HG02571 (cell line): ENCODE results near the gene SH3D19.

Experiments
- ATAC-seq: cut with Tn5 transposase; IDR thresholded peaks from one replicate; pipeline ENCODE4 v1.9.1; 2021; ENCODE audit warnings: mild to moderate bottlenecking, moderate library complexity; ENCODE audit not compliant: unreplicated experiment

SH3D19 gene

DNA sequence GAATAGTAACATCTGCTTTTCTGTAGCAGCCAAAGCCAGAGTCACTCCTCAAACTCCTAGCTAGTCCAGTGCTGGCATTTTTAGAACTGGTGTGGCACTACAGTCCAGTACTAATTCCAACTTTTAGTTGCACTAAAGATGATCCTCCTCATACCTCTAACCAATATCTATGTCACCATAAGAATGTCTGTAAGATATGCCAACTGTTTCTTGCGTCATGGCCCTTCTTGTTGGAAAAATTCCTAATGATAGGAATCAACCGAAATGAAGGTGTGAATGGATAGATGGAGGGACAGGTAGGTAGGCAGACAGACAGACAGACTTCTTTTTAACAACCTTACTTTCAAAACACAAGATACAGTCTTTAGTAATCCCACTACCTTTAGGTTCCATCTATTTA, 123.0 kb downstream of the SH3D19 start:
- ATAC-seq = no peak

- no peak for ATAC-seq
Observed at GRCh38 chr4:151199319-151200190, 125.8 kb downstream of the SH3D19 start.

- no peak for ATAC-seq
Observed at GRCh38 chr4:151198748-151199147, 126.7 kb downstream of the SH3D19 start.

GRCh38 chr4:151197247-151197646, 128.2 kb downstream of the SH3D19 start:
- ATAC-seq = no peak

DNA sequence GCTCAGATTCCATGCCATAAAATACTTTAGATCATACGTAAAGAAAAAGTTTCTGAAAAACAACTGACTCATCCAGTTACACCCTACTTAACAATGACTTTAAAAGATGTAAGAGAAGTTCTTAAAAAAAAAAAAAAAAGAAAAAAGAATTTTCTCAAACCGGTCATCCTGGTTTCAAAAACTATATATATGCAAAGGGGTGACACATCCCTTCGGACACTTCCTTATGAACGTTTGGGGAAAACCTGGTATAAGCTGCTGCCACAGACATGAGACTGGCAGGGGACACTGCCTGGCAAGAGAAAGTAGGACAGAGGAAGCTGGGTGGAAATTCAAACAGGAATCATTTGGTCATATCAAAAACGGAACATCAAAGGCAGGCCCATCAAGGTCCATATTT, 129.6 kb downstream of the SH3D19 start:
- no peak for ATAC-seq

GRCh38 chr4:151193414-151193813, 132.0 kb downstream of the SH3D19 start:
- no peak for ATAC-seq

DNA sequence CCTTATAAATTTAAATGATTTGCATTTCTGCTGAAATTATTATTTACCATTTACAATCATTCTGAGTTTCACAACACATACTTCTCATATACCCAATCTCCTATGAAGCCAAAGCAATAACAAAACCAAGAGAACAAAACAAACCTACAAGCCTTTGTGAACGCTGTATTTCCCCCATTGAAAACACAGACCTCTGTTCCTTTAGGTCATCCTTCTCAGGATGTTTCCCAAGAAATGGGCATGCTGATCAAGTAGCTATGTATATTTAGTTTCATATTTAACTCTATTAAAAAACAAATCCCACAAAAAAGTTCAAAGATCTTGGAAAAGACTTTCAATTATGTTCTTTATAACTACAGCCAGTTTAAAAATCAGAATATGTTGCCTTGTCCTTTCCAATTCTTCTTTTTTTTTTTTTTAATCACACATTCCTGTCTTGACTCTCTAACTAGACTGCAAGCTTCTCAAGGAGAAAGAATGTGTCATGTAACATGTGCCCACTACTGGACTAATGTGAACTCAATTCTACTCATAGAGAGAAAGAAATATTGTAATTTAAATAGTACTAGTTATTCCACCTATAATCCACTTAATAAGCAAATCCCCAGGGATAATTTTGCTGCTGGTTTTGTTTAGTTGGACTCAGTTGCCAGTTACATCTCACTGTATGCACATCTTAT, 132.7 kb downstream of the SH3D19 start:
- ATAC-seq = no peak

GRCh38 chr4:151184523-151185458, 140.6 kb downstream of the SH3D19 start:
- ATAC-seq = no peak

DNA sequence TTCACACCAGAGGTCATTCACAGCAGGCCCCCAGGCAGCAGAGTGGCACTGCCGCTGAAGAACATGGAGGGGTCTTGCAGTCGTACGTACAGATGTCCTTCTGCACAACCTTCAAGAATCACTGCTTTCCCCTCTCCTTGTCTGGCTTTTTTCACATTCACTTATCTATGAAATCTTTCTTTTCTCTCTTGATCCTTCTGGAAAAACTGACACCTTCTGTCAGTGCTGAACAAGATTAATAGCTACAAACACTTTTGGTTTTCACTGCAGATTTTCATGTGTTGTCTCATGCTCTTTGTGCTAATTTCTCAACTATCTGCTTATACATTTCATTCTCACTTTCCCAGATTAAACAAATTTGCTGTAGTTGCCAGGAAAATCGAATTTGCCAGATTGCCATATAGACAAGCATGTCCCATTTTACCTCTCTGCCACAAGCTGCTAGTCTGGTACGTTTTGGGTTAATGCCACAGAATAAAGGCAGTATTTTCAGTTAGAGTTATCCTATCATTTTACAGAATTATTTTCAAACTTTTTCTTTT, 142.9 kb downstream of the SH3D19 start:
- no peak for ATAC-seq

DNA sequence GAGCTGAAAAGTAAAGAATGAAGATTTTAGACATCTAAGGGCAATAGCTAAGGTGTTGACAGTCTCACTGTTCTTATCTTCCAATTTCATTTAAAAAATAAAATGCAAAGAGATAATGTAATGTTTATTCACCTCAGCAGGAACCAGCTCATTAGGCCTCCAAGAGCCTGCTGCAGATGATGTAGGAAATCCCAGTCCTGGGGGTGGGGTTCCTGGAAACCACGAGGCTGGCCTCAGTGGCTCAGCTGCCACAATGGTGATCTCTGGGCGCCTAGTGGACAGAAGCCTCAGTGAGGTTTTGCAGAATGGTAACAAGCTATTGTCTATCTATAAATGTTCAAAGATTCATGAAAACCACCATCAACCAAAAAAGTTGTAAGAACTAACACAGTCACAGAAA, 148.7 kb downstream of the SH3D19 start:
- no peak for ATAC-seq

- ATAC-seq = no peak
Observed at GRCh38 chr4:151175754-151176631, 149.4 kb downstream of the SH3D19 start.

- no peak for ATAC-seq
Observed at GRCh38 chr4:151175233-151175632, 150.2 kb downstream of the SH3D19 start.

GRCh38 chr4:151174784-151175183, 150.6 kb downstream of the SH3D19 start:
- ATAC-seq = no peak

DNA sequence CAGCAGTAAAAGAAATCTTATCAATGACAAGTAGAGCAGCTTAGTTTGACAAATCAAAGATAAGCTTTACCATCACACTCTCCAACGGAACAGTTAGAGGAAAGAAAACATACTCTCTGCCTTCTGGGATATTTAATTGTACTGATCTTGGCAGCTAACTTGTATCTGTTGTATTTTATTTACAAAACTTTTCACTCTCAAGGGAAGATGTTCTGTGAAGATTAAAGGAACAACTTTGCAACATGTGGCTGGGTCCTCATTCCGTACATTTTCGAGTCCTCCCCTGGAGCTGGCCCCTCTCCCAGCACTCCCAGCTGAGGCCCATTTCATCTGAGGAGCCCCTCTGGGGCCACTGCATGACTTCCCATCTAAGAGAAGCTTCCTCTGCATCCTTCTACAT, 151.5 kb downstream of the SH3D19 start:
- no peak for ATAC-seq

- ATAC-seq = no peak
Observed at GRCh38 chr4:151169900-151170299, 155.5 kb downstream of the SH3D19 start.

GRCh38 chr4:151169223-151169622, 156.2 kb downstream of the SH3D19 start:
- no peak for ATAC-seq

DNA sequence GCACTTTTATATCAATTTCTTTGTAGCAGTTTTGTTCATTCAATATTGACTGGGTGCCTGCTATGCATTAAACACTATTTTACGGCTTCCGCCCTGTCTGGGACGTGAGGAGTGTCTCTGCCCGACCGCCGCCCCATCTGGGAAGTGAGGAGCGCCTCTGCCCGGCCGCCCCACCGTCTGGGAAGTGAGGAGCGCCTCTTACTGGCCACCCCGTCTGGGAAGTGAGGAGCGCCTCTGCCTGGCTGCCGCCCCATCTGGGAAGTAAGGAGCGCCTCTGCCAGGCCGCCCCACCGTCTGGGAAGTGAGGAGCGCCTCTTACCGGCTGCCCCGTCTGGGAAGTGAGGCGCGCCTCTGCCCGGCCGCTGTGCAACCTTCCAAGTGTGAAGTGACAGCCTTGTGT, 157.8 kb downstream of the SH3D19 start:
- no peak for ATAC-seq

GRCh38 chr4:151166636-151167035, 158.8 kb downstream of the SH3D19 start:
- no peak for ATAC-seq

DNA sequence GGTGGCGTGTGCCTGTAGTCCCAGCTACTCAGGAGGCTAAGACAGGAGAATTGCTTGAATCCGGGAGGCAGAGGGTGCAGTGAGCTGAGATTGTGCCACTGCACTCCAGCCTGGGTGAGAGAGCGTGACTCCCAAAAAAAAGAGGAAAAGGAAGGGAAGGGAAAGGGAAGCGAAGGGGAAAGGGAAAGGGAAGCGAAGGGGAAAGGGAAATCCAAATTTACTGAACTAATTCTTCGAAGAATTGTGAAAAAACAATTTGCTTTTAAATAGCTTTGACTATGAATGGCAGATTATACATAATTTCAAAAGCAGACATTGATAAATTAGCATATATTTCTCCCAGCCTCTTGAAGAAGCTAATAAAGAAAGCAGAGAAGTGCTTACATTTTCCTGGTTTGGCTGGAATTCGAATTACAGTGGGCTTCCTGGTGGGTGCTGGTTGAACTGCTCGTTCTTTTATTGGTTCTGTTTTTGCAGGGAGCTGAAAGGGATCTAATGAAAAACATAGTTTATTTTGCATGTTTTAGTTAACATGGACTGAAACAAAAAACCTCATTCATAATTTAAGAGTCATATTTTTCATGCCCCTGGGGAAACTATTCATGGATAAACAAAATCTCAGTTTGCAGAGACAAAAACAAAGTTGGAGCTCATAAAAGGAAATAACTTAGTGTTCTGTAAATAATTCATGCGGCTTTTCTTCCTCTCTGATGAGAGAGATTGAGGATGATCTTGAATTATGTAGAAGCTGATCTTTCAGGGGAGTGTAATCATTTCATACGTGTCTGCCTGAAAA, 160.0 kb downstream of the SH3D19 start:
- ATAC-seq = no peak
